Calu3 (cell line): ENCODE measurements around the gene RAB4A. TPM values are rescaled to one million over a fixed set of nuclear protein-coding genes. Genes with fewer than 3 reads are reported as not detected.

Experiments used
- BruUV-seq: library from RNA; stranded (reverse); fragments of 400-500 nt; replicated peaks from 2 replicates; lab custom pipeline; 2021; lab: Mats Ljungman, UMichigan
- CTCF ChIA-PET: fragments of 300-600 bp; sonication (Branson Sonifier 250); formaldehyde crosslinking; loops from one replicate; lab custom pipeline; 2022; ENCODE audit warnings: antibody characterized with exemption; lab: Charles Lee
- DNase-seq: peaks from one replicate; pipeline ENCODE4 v3.0.0; 2022
- H3K27ac Mint-ChIP-seq: one replicate; pipeline ENCODE4 v1.8.0; 2022; ENCODE audit warnings: mixed read lengths; ENCODE audit not compliant: unreplicated experiment
- H3K27me3 Mint-ChIP-seq: one replicate; pipeline ENCODE4 v1.8.0; 2022; ENCODE audit warnings: mixed read lengths; ENCODE audit not compliant: unreplicated experiment
- H3K36me3 Mint-ChIP-seq: one replicate; pipeline ENCODE4 v1.8.0; 2022; ENCODE audit warnings: mild to moderate bottlenecking, moderate library complexity, mixed read lengths; ENCODE audit not compliant: insufficient read depth, unreplicated experiment
- H3K4me1 Mint-ChIP-seq: one replicate; pipeline ENCODE4 v1.8.0; 2022; ENCODE audit warnings: mild to moderate bottlenecking, low read depth, mixed read lengths; ENCODE audit not compliant: unreplicated experiment
- H3K4me3 Mint-ChIP-seq: one replicate; pipeline ENCODE4 v1.8.0; 2022; ENCODE audit warnings: mild to moderate bottlenecking, low read depth, moderate library complexity, mixed read lengths; ENCODE audit not compliant: unreplicated experiment
- H3K9me3 Mint-ChIP-seq: one replicate; pipeline ENCODE4 v1.8.0; 2022; ENCODE audit warnings: low read depth, mixed read lengths; ENCODE audit not compliant: unreplicated experiment
- intact Hi-C: fragments of 100-400 bp; cut with micrococcal nuclease; formaldehyde crosslinking; loops from one replicate; pipeline ENCODE4 v1.10.0; 2022; ENCODE audit not compliant: unreplicated experiment
- total RNA-seq: library from RNA; stranded (reverse); gene quantifications from 2 replicates; pipeline ENCODE4 v1.2.3, GENCODE V29; 2022
- TF ChIP-seq, protein P1 (sequence below): fragments of 200-600 bp; IDR thresholded peaks from one replicate; pipeline ENCODE4 v1.8.0; 2022; ENCODE audit warnings: antibody characterized with exemption; ENCODE audit not compliant: unreplicated experiment

Gene RAB4A
- total RNA-seq, 1 experiment from 2014 or later = 78.7 TPM

DNA sequence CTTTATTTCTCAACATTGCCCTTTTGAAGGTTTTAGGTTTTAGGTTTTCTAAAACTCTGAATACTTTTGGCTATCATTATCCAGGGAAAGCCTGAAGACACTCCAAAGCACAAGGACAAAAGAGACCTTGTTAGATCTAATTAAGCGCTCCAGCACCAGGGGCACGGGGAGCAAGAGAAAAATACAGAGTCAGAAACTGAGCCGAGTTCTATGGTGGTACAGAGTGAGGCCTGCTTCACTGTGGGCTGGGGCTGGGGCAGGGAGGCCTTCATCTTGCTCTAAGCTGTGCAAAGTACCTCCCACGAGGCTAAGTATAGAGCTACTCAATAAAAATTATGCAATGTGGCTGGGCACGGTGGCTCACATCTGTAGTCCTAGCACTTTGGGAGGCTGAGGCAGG lies 19.7 kb upstream of the RAB4A start:
- no peak for DNase-seq
- peaks cover 38% of the 10 kb centered on the region for H3K4me1 Mint-ChIP-seq
- CTCF ChIA-PET = interaction anchor here (0.6 kb wide), 1 partner anchor 240 kb away, joined by 3 read pairs; no protein-coding TSS in a partner anchor
- intact Hi-C loops = no loop called here
- H3K36me3 Mint-ChIP-seq = no peaks in the 10 kb centered on the region
- TF ChIP-seq, protein P1, sequence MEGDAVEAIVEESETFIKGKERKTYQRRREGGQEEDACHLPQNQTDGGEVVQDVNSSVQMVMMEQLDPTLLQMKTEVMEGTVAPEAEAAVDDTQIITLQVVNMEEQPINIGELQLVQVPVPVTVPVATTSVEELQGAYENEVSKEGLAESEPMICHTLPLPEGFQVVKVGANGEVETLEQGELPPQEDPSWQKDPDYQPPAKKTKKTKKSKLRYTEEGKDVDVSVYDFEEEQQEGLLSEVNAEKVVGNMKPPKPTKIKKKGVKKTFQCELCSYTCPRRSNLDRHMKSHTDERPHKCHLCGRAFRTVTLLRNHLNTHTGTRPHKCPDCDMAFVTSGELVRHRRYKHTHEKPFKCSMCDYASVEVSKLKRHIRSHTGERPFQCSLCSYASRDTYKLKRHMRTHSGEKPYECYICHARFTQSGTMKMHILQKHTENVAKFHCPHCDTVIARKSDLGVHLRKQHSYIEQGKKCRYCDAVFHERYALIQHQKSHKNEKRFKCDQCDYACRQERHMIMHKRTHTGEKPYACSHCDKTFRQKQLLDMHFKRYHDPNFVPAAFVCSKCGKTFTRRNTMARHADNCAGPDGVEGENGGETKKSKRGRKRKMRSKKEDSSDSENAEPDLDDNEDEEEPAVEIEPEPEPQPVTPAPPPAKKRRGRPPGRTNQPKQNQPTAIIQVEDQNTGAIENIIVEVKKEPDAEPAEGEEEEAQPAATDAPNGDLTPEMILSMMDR = no peak
- H3K9me3 Mint-ChIP-seq = no peaks in the 10 kb centered on the region
- H3K27me3 Mint-ChIP-seq = no peaks in the 10 kb centered on the region
- no peak overlapping the region for H3K4me3 Mint-ChIP-seq
- BruUV-seq = no TSS peak
- H3K27ac Mint-ChIP-seq = no peak overlapping the region

DNA sequence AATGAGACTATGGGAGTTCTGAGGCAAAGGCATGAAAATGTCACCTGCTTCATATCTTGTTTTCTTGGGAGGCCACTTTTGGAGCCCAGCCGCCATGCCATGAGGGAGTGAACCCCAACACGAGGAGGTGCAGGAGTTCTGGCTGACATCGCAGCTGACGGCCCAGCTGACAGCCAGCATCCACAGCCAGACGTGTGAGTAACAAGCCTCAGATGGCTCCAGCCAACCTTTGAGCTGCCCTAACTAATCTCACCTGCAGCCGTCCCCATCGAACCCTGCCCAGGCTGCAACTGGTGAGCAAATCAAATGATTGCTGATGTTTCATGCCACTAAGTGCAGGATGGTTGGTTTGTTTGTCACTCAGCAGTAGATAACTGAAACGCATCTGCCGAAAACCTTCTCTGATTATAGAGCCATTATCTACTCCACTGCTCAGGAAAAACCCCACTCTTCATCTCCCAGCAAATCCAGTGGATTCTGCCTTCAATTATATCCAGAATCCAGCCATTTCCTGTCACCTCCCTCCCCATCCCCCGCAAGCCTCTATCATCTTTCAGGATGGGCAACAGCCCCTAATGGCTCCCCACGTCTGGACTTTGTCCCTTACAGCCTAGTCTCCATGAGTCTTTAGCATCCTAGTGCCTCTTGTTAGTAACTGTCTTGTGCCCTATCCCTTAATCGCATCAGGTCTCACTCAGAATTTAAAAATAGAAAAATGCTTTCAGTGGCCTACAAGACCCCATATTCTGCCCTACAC lies 18.5 kb upstream of the RAB4A start:
- intact Hi-C loops = no loop called here
- BruUV-seq = no TSS peak
- H3K9me3 Mint-ChIP-seq = no peaks in the 10 kb centered on the region
- CTCF ChIA-PET = interaction anchor here (0.7 to 0.8 kb wide), 2 partner anchors 24 to 239 kb away, joined by 3 read pairs; no protein-coding TSS in a partner anchor
- no peak for DNase-seq
- H3K27ac Mint-ChIP-seq = no peak overlapping the region
- no peaks in the 10 kb centered on the region for H3K27me3 Mint-ChIP-seq
- TF ChIP-seq, protein P1 = no peak
- H3K4me1 Mint-ChIP-seq = peaks cover 38% of the 10 kb centered on the region
- no peaks in the 10 kb centered on the region for H3K36me3 Mint-ChIP-seq
- H3K4me3 Mint-ChIP-seq = no peak overlapping the region

DNA sequence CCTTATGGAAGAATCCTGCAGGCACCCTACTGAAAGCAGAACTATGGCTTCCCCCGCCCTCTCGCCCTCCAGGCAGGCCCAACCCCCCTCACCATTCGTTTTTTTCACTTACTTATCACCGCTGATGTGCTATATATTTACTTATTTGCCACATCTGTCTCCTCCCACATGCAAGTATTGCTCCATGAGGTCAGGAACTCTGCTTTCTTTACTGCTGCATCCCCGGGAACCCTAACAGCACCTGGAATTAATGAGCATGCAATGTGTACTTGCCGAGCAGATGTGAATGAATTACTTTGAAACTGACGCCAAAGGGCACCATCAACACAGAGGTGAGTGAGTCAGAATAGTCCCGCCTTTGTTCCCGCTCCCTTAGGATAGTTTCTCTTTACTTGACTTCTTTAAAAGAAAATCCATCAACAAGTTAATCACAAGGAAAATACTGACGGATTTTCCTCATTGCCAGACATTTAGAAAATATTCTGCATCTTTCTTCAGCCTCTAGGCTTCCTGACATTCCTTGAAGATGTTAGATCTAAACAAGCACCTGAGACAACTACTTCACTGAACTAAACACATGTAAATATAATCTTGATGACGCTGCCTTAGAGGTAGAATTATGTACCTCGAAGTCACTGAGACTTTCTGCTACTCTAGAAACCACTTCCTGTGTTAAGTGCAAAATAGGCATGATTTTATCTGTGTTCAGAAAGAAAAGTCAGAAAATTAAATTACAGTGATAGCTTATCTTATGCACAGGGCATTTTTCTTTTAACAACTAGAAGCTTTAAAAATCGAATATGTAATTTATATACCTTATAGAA lies 17.5 kb upstream of the RAB4A start:
- Mint-ChIP-seq H3K27ac (peak overlapping the region; percentile 45), H3K4me1 (peaks cover 47% of the 10 kb centered on the region), H3K27me3 (no peaks in the 10 kb centered on the region), H3K9me3 (no peaks in the 10 kb centered on the region), H3K36me3 (no peaks in the 10 kb centered on the region), H3K4me3 (peak overlapping the region; percentile 23)
- BruUV-seq = no TSS peak
- intact Hi-C loops = loop anchor here (1.0 kb wide), 1 partner anchor 24 kb away; no protein-coding TSS in a partner anchor
- TF ChIP-seq, protein P1 = no peak
- peak; percentile 47 for DNase-seq
- CTCF ChIA-PET = interaction anchor here (0.9 kb wide), 1 partner anchor 444 kb away, joined by 3 read pairs; no protein-coding TSS in a partner anchor

DNA sequence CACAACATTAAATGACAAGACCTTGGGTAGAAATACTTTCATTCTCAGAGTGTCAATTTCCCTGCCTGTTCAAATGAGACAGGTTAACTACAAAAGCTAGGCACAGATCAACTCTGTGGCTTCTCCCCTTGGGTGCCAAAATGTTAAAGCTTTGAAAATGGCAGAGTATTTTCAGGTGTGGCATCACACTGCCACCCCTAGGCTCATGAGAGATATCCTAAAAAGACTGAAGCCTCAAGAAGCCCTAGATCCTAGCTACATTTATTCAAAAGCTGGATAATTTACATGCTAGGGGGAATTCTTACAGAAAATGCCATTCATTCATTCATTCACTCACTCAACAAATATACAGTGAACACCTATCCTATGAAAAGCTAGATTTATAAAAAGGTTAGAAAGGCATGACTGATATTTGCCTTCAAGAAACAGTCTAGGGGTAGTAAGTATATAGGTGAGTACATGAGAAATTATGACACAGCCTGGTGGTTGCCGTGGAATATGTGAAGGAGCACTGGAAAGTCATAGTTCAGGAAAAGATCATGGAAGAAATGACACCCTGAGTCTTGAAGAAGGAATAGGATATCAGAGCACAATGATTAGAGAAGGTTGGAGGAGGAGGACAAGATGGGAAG lies 15.9 kb upstream of the RAB4A start:
- TF ChIP-seq, protein P1 = no peak
- DNase-seq = peak; percentile 41
- BruUV-seq = no TSS peak
- H3K36me3 Mint-ChIP-seq = no peaks in the 10 kb centered on the region
- intact Hi-C loops = loop anchor here (1.0 to 5.0 kb wide), 4 partner anchors 520 to 1057 kb away; partner anchors contain the start of gene RHOU
- H3K27me3 Mint-ChIP-seq = no peaks in the 10 kb centered on the region
- CTCF ChIA-PET = interaction anchor here (0.6 to 2.9 kb wide), 18 partner anchors 9 to 591 kb away, joined by 3 to 15 read pairs (median 4); no protein-coding TSS in a partner anchor
- H3K27ac Mint-ChIP-seq = no peak overlapping the region
- H3K9me3 Mint-ChIP-seq = no peaks in the 10 kb centered on the region
- H3K4me1 Mint-ChIP-seq = peaks cover 36% of the 10 kb centered on the region
- H3K4me3 Mint-ChIP-seq = no peak overlapping the region
